HEK293 (cell line): Measurements from ENCODE around the gene WDR76.

Experiments
- CTCF ChIA-PET: fragments of 350-600 bp; formaldehyde crosslinking; extraction: SDS; loops from one replicate; lab custom pipeline; 2021; ENCODE audit warnings: antibody characterized with exemption; lab: Yijun Ruan, JAX
- POLR2A ChIA-PET: fragments of 300-600 bp; formaldehyde crosslinking; extraction: SDS; loops from one replicate; lab custom pipeline; 2020; ENCODE audit warnings: antibody characterized with exemption, inconsistent platforms; lab: Yijun Ruan, JAX
- H3K27ac ChIP-seq: fragments of 200-500 bp; sonication (Bioruptor generic); 2 replicates; pipeline ENCODE4 v1.5.1; 2014; ENCODE audit warnings: low read depth, low read length, control low read depth, inconsistent platforms; ENCODE audit errors: extremely low read depth
- H3K36me3 ChIP-seq, 2 experiments: fragments of 200-500 bp in 1 of 2; sonication (Bioruptor generic) in 1 of 2; 1 replicate in 1 of 2; 2 replicates in 1 of 2; pipeline ENCODE4 v1.5.1; 2014 to 2017; ENCODE audit warnings: inconsistent platforms in 2 of 2, low read length in 2 of 2; ENCODE audit not compliant: control insufficient read depth in 2 of 2, insufficient read depth in 1 of 2
- H3K4me1 ChIP-seq: fragments of 200-500 bp; sonication (Bioruptor generic); 2 replicates; pipeline ENCODE4 v1.5.1; 2014; ENCODE audit warnings: mild to moderate bottlenecking, low read length, inconsistent platforms; ENCODE audit not compliant: control insufficient read depth, insufficient read depth
- H3K4me3 ChIP-seq: 2 replicates; pipeline ENCODE4 v1.5.1; 2011; ENCODE audit warnings: low read depth, mild to moderate bottlenecking, control low read depth, low read length, moderate library complexity
- H3K9me3 ChIP-seq: fragments of 200-500 bp; sonication (Bioruptor generic); 2 replicates; pipeline ENCODE4 v1.5.1; 2014; ENCODE audit warnings: low read depth, low read length, inconsistent platforms; ENCODE audit not compliant: control insufficient read depth, insufficient read depth
- EGR2 ChIP-seq: fragments of 450-650 bp; formaldehyde crosslinking; IDR thresholded peaks from 2 replicates; pipeline ENCODE4 v1.5.1; 2016; ENCODE audit warnings: low read depth, missing biosample characterization, missing genetic modification characterization
- REST ChIP-seq: fragments of 450-650 bp; formaldehyde crosslinking; IDR thresholded peaks from 2 replicates; pipeline ENCODE4 v1.5.1; 2016; ENCODE audit warnings: missing biosample characterization, missing genetic modification characterization
- SETDB1 ChIP-seq: IDR thresholded peaks from one replicate; pipeline ENCODE4 v1.6.1; 2017; ENCODE audit warnings: mild to moderate bottlenecking, low read length, moderate library complexity, mixed read lengths; ENCODE audit not compliant: insufficient read length
- WT1 ChIP-seq: fragments of 450-650 bp; formaldehyde crosslinking; IDR thresholded peaks from 2 replicates; pipeline ENCODE4 v1.5.1; 2016; ENCODE audit warnings: missing biosample characterization, missing genetic modification characterization
- ZBTB6 ChIP-seq: fragments of 450-650 bp; formaldehyde crosslinking; IDR thresholded peaks from 2 replicates; pipeline ENCODE4 v1.5.1; 2017; ENCODE audit warnings: missing biosample characterization, missing genetic modification characterization
- ZFHX2 ChIP-seq: fragments of 450-650 bp; formaldehyde crosslinking; conservative IDR thresholded peaks from 2 replicates; pipeline ENCODE4 v1.5.1; 2016; ENCODE audit warnings: missing biosample characterization, missing genetic modification characterization
- ZNF26 ChIP-seq: fragments of 450-650 bp; formaldehyde crosslinking; IDR thresholded peaks from 2 replicates; pipeline ENCODE4 v1.5.1; 2016; ENCODE audit warnings: missing biosample characterization, missing genetic modification characterization
- ZNF513 ChIP-seq: fragments of 450-650 bp; IDR thresholded peaks from 2 replicates; pipeline ENCODE4 v1.5.1; 2018; ENCODE audit warnings: missing biosample characterization, missing genetic modification characterization
- ZNF639 ChIP-seq: fragments of 450-650 bp; formaldehyde crosslinking; IDR thresholded peaks from 2 replicates; pipeline ENCODE4 v1.5.1; 2016; ENCODE audit warnings: missing biosample characterization, missing genetic modification characterization
- ZNF658 ChIP-seq: fragments of 450-650 bp; formaldehyde crosslinking; IDR thresholded peaks from 2 replicates; pipeline ENCODE4; 2016; ENCODE audit warnings: missing biosample characterization, missing genetic modification characterization
- ZNF701 ChIP-seq: fragments of 450-650 bp; formaldehyde crosslinking; IDR thresholded peaks from 2 replicates; pipeline ENCODE4 v1.5.1; 2016; ENCODE audit warnings: missing biosample characterization, missing genetic modification characterization
- ZXDB ChIP-seq: fragments of 450-650 bp; formaldehyde crosslinking; IDR thresholded peaks from 2 replicates; pipeline ENCODE4 v1.5.1; 2016; ENCODE audit warnings: missing biosample characterization, missing genetic modification characterization

WDR76 gene

GRCh38 chr15:43792761-43793476 lies 33.9 kb upstream of the WDR76 start:
- no peaks in the 10 kb centered on the region for H3K9me3 ChIP-seq
- no peak for TF ChIP-seq ZBTB6
- no peak for TF ChIP-seq ZNF513 (tag by site-specific recombination)
- no peak for TF ChIP-seq ZNF658 (tag by site-specific recombination)
- TF ChIP-seq WT1 (tag by site-specific recombination) = no peak
- no peak for TF ChIP-seq SETDB1
- no peak for TF ChIP-seq ZNF701 (tag by site-specific recombination)
- TF ChIP-seq ZXDB (tag by site-specific recombination) = no peak
- peak; percentile 46; the same call in 1 of the 2 replicates for TF ChIP-seq EGR2 (tag by site-specific recombination)
- TF ChIP-seq ZFHX2 = 0 out of 2 replicates have a peak, but pooled peaks have one; percentile 45
- H3K27ac ChIP-seq = peak overlapping the region; percentile 60; the same call in 1 of the 2 replicates
- POLR2A ChIA-PET = interaction anchor here (2.0 kb wide), 1 partner anchor 32 kb away, joined by 12 read pairs; the partner anchor contains the start of gene MFAP1
- CTCF ChIA-PET = interaction anchor here (0.5 to 1.0 kb wide), 2 partner anchors 16 to 485 kb away, joined by 4 read pairs; partner anchors contain the start of gene ELL3
- H3K4me3 ChIP-seq = peak overlapping the region; percentile 97
- H3K4me1 ChIP-seq = no peaks in the 10 kb centered on the region
- H3K36me3 ChIP-seq = peaks cover 0 to 43% of the 10 kb centered on the region in 2 experiments; a peak in 1 of 3 replicates

- POLR2A ChIA-PET = no interaction called here
- TF ChIP-seq ZNF26 (no peak), REST (tag by site-specific recombination) (no peak), ZNF639 (tag by site-specific recombination) (no peak)
- TF ChIP-seq, all 188 proteins: peak for 0
- H3K9me3 ChIP-seq = no peaks in the 10 kb centered on the region
- H3K36me3 ChIP-seq = peaks cover 0 to 46% of the 10 kb centered on the region in 2 experiments; a peak in 1 of 3 replicates
- 0 out of 2 replicates have a peak, but pooled peaks cover 3% of the 10 kb centered on the region for H3K4me1 ChIP-seq
- CTCF ChIA-PET = interaction anchor here (1.0 kb wide), 1 partner anchor 17 kb away, joined by 4 read pairs; the partner anchor contains the start of gene ELL3
- no peak overlapping the region for H3K4me3 ChIP-seq
- no peak overlapping the region for H3K27ac ChIP-seq
Measured at GRCh38 chr15:43793647-43794046, 33.2 kb upstream of the WDR76 start.
